AG09319 (cell line): ENCODE measurements around the gene CALM1.
A peak's percentile ranks its signal among the peaks of the same experiment; 100 is the strongest.

Experiments used
- DNase-seq: peaks from one replicate; pipeline ENCODE4 v3.0.0-alpha.2; 2010; ENCODE audit warnings: low read depth; ENCODE audit errors: extremely low read depth
- CTCF ChIP-seq: IDR thresholded peaks from 2 replicates; pipeline ENCODE4 v1.5.1; 2011; ENCODE audit warnings: low read depth, mild to moderate bottlenecking, inconsistent platforms, low read length, moderate library complexity

The CALM1 gene

GRCh38 chr14:90412058-90412457 lies 15.2 kb downstream of the CALM1 start:
- DNase-seq = no peak
- no peak for TF ChIP-seq CTCF

GRCh38 chr14:90416720-90417119 lies 19.9 kb downstream of the CALM1 start:
- no peak for TF ChIP-seq CTCF
- DNase-seq = no peak

GRCh38 chr14:90418053-90418452 lies 21.2 kb downstream of the CALM1 start:
- DNase-seq = no peak
- TF ChIP-seq CTCF = no peak

- TF ChIP-seq CTCF = no peak
- DNase-seq = peak; percentile 75
These were observed 22.4 kb downstream of the CALM1 start for GRCh38 chr14:90419200-90419599.

- TF ChIP-seq CTCF = no peak
- DNase-seq = no peak
These were observed 24.3 kb downstream of the CALM1 start for GRCh38 chr14:90421001-90421631.

- DNase-seq = no peak
These were observed 24.8 kb downstream of the CALM1 start for GRCh38 chr14:90421632-90422020.

GRCh38 chr14:90423166-90423565 lies 26.3 kb downstream of the CALM1 start:
- no peak for DNase-seq
- TF ChIP-seq CTCF = no peak

More at GRCh38 chr14:90421632-90422020, 24.8 kb downstream of the CALM1 start:
- TF ChIP-seq CTCF = no peak
